GM19328 (cell line): Measurements from ENCODE around the gene APOC3.
"Not testable (repeated sequence)": the region's sequence is repeated elsewhere in the genome, so short reads cannot be mapped to it uniquely, and the experiment has no call there.

Experiments used
- ATAC-seq: cut with Tn5 transposase; IDR thresholded peaks from one replicate; pipeline ENCODE4 v1.9.1; 2021; ENCODE audit warnings: mild to moderate bottlenecking, moderate library complexity; ENCODE audit not compliant: unreplicated experiment

APOC3 gene

GRCh38 chr11:116828632-116829524 lies 829 bp upstream of the APOC3 start:
- no peak for ATAC-seq

GRCh38 chr11:116830184-116830912 lies 641 bp downstream of the APOC3 start:
- no peak for ATAC-seq

- ATAC-seq = no peak
Measured at GRCh38 chr11:116831790-116832349, 2.2 kb downstream of the APOC3 start.

- no peak for ATAC-seq
Measured at GRCh38 chr11:116832350-116833290, 2.9 kb downstream of the APOC3 start.

GRCh38 chr11:116833491-116833815 lies 3.7 kb downstream of the APOC3 start:
- ATAC-seq = no peak

GRCh38 chr11:116833816-116834534 lies 4.3 kb downstream of the APOC3 start:
- ATAC-seq = no peak

- ATAC-seq = not testable (repeated sequence)
Measured at GRCh38 chr11:116834535-116835041, 4.9 kb downstream of the APOC3 start.

- peak; percentile 14 for ATAC-seq
Measured at GRCh38 chr11:116835042-116835772, 5.5 kb downstream of the APOC3 start.

- ATAC-seq = peak; percentile 78
Measured at GRCh38 chr11:116835791-116836631, 6.3 kb downstream of the APOC3 start.

GRCh38 chr11:116836632-116836991 lies 6.9 kb downstream of the APOC3 start:
- no peak for ATAC-seq

- no peak for ATAC-seq
Measured at GRCh38 chr11:116837231-116838091, 7.8 kb downstream of the APOC3 start, which contains the start of gene APOA1. TSS of gene APOA1 (minus strand) at chr11:116837622. CDS start at chr11:116837387, 235 bp downstream.

- no peak for ATAC-seq
Measured at GRCh38 chr11:116838321-116839084, 8.8 kb downstream of the APOC3 start.

GRCh38 chr11:116840224-116840745 lies 10.6 kb downstream of the APOC3 start:
- ATAC-seq = no peak

- no peak for ATAC-seq
Measured at GRCh38 chr11:116840746-116841296, 11.1 kb downstream of the APOC3 start.

GRCh38 chr11:116842117-116842516 lies 12.4 kb downstream of the APOC3 start:
- ATAC-seq = no peak

- ATAC-seq = no peak
Measured at GRCh38 chr11:116842909-116843308, 13.2 kb downstream of the APOC3 start.
